Embryonic facial prominence (tissue), 1 donor: ENCODE data around the gene EGR1.
"Not testable (repeated sequence)": the region's sequence is repeated elsewhere in the genome, so short reads cannot be mapped to it uniquely, and the experiment has no call there.

Experiments used
- DNase-seq: peaks from one replicate; pipeline ENCODE4 v3.0.0-alpha.2; 2016; ENCODE audit errors: extremely low spot score

Gene EGR1

GRCh38 chr5:138507485-138507884 is 42.2 kb downstream of the EGR1 start:
- not testable (repeated sequence) for DNase-seq

- no peak for DNase-seq
Observed at GRCh38 chr5:138508958-138509357, 43.7 kb downstream of the EGR1 start.

- DNase-seq = no peak
Observed at GRCh38 chr5:138514021-138514420, 48.7 kb downstream of the EGR1 start.

- no peak for DNase-seq
Observed at GRCh38 chr5:138515556-138516245, 50.4 kb downstream of the EGR1 start.

- DNase-seq = no peak
Observed at GRCh38 chr5:138517437-138517836, 52.2 kb downstream of the EGR1 start.
